Aorta (tissue), 4 donors: Measurements from ENCODE around the gene DHX15. TPM values are rescaled to one million over a fixed set of nuclear protein-coding genes. Genes with fewer than 3 reads are reported as not detected.

Experiments
- microRNA-seq, 2 donors: library from miRNA; unstranded; fragments of <30 nt; microRNA quantifications; one replicate each; pipeline ENCODE4 v1.2.0, GENCODE V29; 2020
- polyA plus RNA-seq, 2 donors: library from polyadenylated mRNA; stranded (reverse); fragments of 200-250 nt; gene quantifications; one replicate each; pipeline ENCODE4 v1.2.3, GENCODE V29; 2013
- total RNA-seq, 2 donors: library from RNA; stranded (reverse); fragmentation: NEBNext Ultra II Directional; extraction: Animal tissue kit (Norgen Biotek cat#: 25700); gene quantifications; one replicate each; pipeline ENCODE4 v1.2.1, GENCODE V29; 2021
- donor health status: healthy with polysubstance abuse.
- donor health status: Bipolar disorder and iron deficiency.
- donor health status: DM: no; HTN: no; CAD: no.
- donor health status: DM: yes; HTN: yes; CAD: no.

Gene DHX15
- total and polyA plus RNA-seq, 4 donors = 34.7 to 113 (median 82.5) TPM

Small RNA genes lying within 50 kb of the gene (microRNA-seq; reads per million reads assigned to microRNA genes)
- 0 reads per million in 2 donors for gene MIR573

Other genes starting within 250 kb of the DHX15 start
- gene SOD3, start 211.0 kb upstream of the DHX15 start, total RNA-seq = 100 to 1,000 TPM; 356 to 380 TPM
- gene SOD3, start 211.0 kb upstream of the DHX15 start, polyA plus RNA-seq = 100 to 1,000 TPM; 108 to 315 TPM